Myocyte (in vitro differentiated cells): ENCODE measurements around the gene GSG1L. TPM values are rescaled to one million over a fixed set of nuclear protein-coding genes. Genes with fewer than 3 reads are reported as not detected.

Experiments
- DNase-seq: peaks from one replicate; pipeline ENCODE4 v3.0.0-alpha.2; 2012; ENCODE audit warnings: low read depth
- total RNA-seq: library from RNA; depleted of rRNA; stranded (reverse); fragments of >200 nt; gene quantifications from 2 replicates; pipeline ENCODE4 v1.2.3, GENCODE V29; 2014

Gene GSG1L
- total RNA-seq, 1 donor from 2014 or later, result not detected

DNA sequence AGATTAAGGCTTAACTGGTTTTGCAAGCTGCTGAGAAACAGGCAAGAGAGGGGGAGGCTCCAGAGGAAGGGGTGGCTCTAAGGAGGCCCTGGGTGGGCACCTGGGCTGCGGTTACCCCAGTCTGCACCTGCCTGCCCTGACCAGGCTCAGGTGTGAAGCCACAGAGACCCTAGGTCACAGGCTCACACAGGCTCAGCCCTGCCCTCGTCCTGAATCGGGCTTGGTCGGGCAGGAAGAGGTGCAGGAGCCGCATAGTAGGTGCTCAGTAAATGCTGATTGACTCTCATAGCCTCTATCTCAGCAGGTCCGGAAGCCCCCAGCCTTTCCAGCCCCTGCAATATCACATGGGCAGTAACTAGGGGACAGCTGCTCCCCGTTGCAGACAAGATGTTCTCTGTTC lies 203.4 kb downstream of the GSG1L start:
- no peak for DNase-seq

GRCh38 chr16:27859020-27859419 lies 204.5 kb downstream of the GSG1L start:
- no peak for DNase-seq

- DNase-seq, result no peak
Measured at GRCh38 chr16:27853651-27854050, 209.9 kb downstream of the GSG1L start.

- DNase-seq, result no peak
Measured at GRCh38 chr16:27853101-27853500, 210.4 kb downstream of the GSG1L start.

GRCh38 chr16:27852681-27853080 lies 210.8 kb downstream of the GSG1L start:
- DNase-seq, result no peak

GRCh38 chr16:27852116-27852515 lies 211.4 kb downstream of the GSG1L start:
- DNase-seq, result no peak

GRCh38 chr16:27851586-27851985 lies 211.9 kb downstream of the GSG1L start:
- DNase-seq, result no peak

DNA sequence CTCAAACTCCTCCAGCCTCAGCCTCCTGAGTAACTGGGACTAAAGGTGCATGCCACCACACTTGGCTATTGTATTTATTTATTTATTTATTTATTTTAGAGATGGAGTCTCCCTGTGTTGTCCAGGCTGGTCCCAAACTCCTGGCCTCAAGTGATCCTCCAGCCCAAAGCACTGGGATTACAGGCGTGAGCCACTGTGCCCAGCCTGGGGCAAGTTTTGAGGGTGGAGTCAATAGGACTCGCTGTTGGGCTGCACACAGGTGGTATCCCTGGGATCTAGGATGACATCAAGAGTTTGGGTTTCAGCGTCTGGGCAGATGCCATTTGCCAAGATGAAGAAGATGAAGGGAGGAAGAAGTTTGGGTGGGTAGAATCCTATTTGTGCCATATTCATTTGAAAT lies 213.9 kb downstream of the GSG1L start:
- no peak for DNase-seq

DNA sequence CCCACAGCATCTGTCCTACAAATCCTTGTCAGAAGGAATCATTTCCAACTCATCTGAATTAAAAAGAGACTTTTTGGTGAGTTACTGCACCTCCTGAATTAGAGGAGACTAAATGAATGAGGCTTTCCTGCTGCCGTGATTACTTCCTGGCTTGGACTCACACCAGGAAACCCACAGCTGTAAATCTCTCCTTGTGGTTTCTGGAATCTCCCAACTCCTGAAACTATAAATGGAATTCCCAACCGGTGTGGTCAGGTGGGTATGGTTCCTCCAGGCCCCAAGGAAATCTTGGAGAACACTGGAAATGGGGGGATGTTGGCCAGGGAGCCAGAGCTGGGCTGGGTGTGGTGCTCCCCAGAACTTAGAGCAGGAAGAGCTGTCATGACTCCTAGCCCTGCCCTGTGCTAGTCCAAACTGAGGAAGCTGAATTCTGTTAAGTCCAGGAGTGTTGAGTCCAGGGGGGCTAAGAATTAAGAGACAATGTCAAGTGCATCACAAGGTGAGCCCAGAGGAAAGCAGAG lies 216.4 kb downstream of the GSG1L start:
- DNase-seq, result peak; percentile 19

- DNase-seq, result no peak
Measured at GRCh38 chr16:27844826-27845225, 218.7 kb downstream of the GSG1L start.

DNA sequence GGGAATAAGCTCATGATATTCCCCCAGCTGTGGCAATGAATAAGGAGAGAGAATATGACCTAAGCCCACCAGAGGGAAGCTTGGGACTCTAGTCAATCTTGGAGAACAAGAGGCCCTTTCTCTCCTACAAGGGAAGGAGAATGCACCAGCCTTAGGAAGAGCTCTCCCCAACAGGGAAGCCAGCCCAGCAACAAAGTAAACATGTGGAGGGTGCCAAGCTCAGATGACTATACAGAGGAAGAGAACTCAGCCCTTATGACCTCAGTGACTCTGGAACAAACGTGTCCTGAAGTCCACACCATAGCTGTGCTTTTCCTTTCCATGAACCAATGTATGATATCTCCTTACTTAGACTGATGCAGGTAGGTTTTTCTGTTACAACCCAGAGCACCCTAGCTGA lies 219.7 kb downstream of the GSG1L start:
- DNase-seq, result no peak

GRCh38 chr16:27841911-27842310 lies 221.6 kb downstream of the GSG1L start:
- no peak for DNase-seq

DNA sequence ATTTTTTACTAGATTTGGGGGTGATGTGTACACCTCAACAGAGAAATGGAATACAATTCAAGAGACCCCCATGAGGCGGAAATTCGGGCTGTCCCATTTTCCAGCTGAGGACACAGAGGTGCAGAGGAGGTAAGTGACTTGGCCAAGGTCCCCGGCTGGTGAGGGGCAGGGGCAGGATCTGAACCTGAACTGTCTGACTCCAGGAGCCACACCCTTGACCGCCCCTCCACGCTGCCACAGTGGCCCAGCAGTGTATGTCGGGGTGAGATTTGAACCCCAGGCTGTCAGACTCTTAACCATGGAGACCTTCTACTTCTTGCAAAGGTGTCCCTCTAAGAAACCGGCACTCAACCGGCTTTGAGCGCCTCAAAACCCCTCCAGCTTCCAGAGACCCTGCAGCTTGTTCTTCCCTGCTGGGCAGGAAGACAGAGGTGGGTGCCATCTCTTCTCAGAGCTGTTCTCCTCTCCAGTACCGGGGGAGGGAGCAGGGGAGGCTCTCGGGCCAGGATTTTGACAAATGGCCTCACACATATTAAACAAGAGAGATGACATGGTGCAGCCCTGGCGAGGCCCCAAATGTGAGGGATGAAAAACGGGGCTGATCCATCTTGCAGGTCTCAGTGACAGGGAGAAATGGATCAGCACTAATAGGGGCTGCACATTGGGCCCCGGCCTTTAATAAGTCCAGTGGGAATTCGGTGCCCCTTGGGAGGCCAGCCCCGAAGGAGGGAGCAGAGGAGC lies 222.3 kb downstream of the GSG1L start:
- no peak for DNase-seq

- DNase-seq, result no peak
Measured at GRCh38 chr16:27840311-27841060, 223.0 kb downstream of the GSG1L start.

- DNase-seq, result peak; percentile 19
Measured at GRCh38 chr16:27839419-27839818, 224.1 kb downstream of the GSG1L start.

DNA sequence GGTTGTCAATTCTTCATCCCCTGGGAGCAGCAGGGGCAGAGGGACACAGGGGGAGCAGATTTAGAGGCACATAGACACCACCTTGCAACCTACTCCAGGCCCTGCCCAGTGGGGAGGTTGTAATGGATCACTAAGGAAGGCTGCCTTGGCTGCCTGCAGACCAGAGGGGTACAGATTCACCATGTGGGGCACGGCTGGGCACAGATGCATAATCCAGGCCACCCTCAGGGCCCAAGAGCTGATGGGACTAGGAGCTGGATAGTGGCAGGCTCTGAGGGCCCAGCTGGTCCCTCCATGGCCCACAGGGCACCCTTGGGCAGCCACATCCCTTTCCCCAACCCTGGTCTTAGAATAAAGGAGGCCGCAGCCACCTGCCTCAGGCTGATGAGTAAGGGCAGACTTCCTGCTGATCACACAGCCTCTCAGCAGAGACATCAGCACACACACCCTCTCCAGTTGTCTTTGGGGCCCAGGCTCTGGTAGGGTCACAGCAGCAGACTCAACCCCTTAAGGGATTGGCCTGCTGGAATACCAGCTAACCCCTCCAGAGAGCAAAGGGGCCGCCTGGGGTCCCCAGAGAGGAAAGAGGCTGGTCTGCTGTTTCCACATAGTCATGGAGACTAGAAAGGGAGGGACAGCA lies 224.9 kb downstream of the GSG1L start:
- DNase-seq, result peak; percentile 52

- no peak for DNase-seq
Measured at GRCh38 chr16:27829975-27830374, 233.5 kb downstream of the GSG1L start.

- DNase-seq, result no peak
Measured at GRCh38 chr16:27828671-27829070, 234.8 kb downstream of the GSG1L start.

DNA sequence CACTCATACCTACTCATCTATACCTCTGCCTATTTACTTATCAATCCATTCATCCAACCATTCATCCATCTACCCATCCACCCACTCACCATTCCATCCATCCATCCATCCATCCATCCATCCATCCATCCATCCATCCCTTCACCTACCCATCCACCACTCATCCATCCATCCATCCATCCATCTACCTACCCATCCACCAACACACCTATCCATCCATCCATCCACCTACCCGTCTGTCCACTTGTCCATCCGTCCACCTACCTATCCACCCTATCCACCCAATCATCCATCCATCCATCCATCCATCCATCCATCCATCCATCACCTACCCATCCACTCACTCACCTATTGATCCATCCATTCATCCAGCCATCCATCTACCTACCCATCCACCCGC lies 235.7 kb downstream of the GSG1L start:
- no peak for DNase-seq

GRCh38 chr16:27826893-27827289 lies 236.6 kb downstream of the GSG1L start:
- no peak for DNase-seq

DNA sequence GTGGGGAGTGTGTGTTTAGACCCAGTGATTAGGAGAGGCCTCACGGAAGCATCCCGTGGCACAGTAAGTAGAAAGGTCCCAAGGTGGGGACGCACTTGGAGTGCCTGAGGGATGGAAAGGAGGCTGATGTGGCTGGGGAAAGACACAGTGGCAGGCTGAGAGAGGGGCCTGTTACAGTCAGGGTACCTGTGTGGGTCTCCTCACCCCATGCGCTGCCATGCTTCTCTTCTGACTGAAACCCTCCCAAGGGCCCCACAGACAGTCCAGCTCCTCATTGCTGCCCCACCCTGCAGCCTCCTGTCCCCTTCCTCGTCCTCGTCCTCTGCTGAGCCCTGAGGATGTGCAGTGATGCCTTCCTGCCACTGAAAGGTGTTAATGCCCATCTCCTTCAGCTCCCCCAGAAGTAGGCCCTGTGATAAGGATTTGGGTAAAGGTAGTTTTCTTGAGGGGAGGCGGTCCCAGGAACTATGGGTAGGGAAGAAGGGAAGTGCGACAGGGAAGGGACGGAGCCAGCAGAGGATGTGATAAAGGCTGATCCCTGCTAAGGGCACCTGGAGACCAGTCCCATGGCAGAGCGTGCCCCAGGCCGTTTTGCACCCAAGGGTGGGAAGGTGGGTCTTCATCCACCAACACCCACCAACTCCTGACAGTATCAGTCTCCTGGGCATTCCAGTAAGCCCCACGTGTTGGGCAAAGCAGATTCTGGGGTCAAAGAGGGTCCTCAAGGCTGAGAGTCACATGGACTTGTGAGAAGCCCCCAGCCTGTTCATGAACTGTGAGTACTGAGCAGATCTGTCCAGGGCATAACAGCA lies 237.2 kb downstream of the GSG1L start:
- DNase-seq, result no peak
